GM18870 (cell line): ENCODE results near the gene SWSAP1.
"Not testable (repeated sequence)": the region's sequence is repeated elsewhere in the genome, so short reads cannot be mapped to it uniquely, and the experiment has no call there.

Experiments
- ATAC-seq: cut with Tn5 transposase; IDR thresholded peaks from one replicate; pipeline ENCODE4 v1.9.1; 2021; ENCODE audit warnings: moderate library complexity; ENCODE audit not compliant: unreplicated experiment

SWSAP1 gene, protein sequence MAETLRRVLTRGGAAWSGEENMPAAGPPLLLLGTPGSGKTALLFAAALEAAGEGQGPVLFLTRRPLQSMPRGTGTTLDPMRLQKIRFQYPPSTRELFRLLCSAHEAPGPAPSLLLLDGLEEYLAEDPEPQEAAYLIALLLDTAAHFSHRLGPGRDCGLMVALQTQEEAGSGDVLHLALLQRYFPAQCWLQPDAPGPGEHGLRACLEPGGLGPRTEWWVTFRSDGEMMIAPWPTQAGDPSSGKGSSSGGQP

DNA sequence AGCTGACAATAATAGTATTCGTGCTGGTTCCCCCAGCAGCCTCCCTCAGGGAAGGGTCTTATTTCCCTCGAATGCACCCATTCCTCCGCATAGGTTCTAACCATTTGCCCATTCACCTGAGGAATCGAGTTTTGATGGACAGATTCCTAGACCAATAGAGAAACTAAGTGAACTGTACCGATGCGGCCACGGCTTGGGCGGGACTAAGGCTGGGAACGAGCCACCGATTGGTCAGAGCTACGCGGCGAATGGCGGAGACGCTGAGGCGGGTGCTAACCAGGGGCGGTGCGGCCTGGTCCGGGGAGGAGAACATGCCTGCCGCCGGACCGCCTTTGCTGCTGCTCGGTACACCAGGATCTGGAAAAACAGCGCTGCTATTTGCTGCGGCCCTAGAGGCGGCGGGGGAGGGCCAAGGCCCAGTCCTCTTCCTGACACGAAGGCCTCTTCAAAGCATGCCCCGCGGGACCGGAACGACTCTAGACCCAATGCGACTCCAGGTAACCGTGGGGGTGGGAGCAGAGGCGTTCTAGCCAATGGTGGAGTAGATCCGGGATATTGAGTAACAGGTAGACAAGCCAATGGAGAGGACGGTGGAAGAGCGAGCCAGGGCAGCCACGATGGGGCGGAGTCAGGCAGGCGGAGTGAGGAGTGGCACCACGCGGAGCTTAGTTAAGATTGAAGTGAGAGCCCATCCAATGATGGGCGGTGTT lies at the start of gene SWSAP1:
Gene SWSAP1, plus strand, starts transcription at position 234 of the 710 bp plus-strand sequence. Its CDS starts 15 bp downstream, at position 249.
- peak; percentile 85 for ATAC-seq

DNA sequence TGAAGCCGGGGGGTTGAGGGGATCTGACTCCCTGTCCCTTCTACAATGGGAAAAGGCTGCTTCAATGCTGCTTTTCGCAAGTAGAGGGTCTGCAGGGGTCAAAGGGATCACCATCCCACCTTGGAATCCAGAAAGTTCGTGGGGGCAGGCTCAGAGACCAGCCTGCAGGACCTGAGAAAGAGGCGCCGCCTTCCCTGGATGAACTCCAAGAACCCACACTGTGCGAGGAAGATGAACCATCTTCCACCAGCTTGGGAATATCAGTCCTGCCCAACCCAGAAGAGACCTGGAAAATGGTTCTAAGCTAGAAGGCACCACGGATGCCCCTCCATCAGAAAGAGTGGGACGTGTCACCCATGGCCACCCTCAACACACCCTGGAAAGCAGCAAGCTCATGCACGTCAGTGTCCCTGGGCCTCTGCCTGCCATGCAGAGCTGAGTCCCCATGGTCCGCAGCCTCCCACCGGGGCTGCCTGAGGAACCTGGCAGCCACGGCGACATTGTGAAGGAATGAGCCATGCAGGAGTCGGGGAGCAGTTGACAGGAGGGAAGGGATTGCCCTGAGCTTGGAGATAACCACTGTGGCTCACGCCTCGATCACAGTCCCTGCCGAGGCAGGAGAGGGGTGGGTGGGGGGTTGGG lies 49.6 kb upstream of the SWSAP1 start:
- no peak for ATAC-seq

DNA sequence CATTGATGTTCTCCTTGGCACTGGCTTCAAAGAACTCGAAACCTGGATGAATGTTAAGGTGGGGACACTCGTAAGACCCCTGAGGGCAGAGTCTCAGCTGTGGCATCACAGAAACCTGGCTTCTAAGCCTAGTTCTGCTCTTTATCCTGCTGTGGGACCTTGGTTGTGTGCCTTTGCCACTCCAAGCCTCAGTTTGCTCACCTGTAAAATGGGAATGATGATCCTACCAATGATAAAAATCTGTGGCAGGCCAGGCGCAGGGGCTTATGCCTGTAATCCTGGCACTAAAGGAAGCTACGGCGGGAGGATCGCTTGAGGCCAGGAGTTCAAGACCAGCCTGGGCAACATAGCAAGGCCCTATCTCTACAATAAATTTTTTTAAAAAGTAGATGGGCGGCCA lies 48.9 kb upstream of the SWSAP1 start:
- no peak for ATAC-seq

DNA sequence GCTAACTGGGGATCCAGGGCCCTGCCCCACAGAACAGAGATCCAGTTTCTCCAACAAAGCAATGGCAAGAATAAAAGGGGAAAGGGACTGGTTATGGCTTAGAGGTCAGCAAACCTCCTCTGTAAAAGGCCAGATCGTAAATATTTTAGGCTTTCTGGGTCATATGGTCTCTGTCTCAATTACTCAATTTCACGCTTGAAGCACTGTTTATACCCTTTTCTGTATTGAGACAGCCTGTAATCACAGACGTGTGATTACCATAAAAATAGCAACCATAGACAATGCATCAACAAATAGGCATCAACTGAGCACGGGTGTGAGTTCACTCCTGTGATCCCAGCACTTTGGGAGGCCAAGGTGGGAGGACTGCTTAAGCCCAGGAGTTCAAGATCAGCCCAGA lies 44.3 kb upstream of the SWSAP1 start:
- ATAC-seq: no peak

DNA sequence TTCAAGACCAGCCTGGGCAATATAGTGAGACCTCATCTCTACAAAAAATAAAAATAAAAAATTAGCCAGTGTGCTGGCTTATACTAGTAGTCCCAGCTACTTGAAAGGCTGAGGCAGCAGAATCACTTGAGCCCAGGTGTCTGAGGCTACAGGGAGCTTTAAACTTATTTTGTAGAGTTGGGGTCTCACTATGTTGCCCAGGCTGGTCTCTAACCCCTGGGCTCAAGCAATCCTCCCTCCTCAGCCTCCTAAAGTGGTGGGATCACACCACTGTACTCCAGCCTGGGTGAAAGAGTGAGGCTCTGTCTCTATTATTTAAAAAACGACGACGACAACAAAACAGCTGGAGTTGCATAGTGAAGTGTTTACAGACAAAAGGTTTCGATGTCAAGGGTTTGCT lies 43.0 kb upstream of the SWSAP1 start:
- no peak for ATAC-seq

DNA sequence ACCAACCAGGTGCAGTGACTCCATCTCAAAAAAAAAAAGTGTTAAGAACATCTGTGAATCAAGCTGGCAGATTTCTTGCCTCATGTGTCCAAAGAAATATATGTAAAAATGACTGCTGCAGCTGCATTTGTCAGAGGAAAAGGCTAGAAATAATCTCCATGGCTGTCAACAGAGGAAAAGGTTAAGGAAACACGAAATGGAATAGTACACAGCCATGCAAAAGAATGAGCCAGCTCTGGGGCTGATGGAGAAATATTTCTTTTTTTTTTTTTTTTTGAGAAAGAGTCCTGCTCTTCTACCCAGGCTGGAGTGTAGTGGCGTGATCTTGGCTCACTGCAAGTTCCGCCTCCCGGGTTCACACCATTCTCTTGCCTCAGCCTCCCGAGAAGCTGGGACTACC lies 41.6 kb upstream of the SWSAP1 start:
- no peak for ATAC-seq

DNA sequence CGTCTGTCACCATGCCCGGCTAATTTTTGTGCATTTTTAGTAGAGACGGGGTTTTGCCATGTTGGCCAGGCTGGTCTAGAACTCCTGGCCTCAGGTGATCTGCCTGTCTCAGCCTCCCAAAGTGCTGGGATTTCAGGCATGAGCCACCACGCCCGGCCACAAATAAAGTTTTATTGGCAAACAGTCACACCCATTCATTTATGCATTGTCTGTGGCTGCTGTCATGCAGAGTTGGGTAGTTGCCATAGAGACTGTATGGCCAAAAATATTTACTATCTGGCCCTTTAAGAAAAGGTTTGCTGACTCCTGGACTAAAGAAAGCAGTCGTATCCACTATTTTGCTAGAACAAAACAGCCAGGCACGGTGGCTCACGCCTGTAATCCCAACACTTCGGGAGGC lies 40.6 kb upstream of the SWSAP1 start:
- ATAC-seq: not testable (repeated sequence)

DNA sequence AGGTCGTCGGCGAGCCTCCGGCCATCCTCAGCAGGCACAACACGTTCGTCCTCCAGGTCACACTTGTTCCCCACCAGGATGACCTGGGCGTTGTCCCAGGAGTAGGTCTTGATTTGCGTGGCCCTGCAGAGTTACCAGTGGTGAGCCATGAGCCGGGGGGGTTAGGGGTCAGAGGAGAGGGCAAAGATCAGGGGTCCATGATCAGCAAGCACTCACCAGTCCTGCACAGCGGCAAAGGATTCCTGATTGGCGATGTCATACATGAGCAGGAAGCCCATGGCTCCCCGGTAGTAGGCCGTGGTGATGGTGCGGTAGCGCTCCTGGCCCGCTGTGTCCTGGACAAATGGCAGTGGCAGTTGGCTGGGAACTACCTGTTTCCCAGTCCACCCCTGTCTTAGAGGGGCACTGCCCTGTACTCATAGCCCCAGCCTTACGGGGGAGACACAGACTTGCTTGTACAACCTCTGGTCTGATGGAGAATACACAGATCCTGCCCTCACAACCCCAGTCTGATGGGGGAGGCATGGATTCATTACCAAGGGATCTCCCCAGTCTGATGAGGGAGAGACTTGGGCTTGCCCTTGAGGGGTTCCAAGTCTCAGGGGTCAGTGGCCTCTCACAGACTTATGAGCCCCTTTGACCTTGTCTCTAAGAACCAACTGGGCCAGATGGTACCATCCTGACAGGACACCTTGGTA lies 38.9 kb upstream of the SWSAP1 start:
- no peak for ATAC-seq

DNA sequence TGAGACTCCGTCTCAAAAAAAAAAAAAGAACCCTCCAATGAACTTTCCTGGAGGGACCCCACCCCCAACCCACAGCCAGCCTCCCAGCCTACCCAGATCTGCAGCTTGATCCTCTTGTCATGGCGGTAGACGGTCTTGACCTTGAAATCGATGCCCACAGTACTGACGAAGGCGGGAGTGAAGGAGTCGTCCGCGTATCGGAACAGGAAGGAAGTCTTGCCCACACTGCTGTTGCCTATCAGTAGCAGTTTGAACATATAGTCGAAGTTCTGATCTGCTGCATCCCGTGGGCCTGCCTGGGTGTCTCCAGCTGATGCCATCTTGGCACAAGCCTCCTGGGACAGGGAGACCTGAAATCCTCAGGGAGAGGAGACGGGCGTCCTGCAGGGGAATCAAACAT lies 37.4 kb upstream of the SWSAP1 start:
- ATAC-seq: no peak

DNA sequence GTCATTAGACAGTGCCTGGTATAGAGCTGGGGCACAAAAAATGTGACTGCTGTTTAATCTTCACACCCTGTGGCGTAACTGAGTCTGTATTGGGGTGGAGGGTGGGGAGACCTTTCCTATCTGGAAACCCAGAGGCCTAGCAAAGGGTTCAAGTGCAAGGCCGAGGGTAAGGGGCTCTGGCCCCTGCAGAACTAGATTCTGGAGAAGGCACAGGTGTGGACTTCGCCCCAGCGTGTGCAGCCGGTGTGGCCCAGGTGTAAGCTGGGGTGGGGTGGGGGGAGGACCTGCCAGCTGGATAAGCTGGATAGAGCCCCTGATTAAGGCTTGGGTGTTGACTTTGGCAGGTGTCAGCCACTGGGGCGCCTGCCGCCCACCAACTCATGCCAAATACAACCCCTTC lies 36.3 kb upstream of the SWSAP1 start:
- no peak for ATAC-seq

DNA sequence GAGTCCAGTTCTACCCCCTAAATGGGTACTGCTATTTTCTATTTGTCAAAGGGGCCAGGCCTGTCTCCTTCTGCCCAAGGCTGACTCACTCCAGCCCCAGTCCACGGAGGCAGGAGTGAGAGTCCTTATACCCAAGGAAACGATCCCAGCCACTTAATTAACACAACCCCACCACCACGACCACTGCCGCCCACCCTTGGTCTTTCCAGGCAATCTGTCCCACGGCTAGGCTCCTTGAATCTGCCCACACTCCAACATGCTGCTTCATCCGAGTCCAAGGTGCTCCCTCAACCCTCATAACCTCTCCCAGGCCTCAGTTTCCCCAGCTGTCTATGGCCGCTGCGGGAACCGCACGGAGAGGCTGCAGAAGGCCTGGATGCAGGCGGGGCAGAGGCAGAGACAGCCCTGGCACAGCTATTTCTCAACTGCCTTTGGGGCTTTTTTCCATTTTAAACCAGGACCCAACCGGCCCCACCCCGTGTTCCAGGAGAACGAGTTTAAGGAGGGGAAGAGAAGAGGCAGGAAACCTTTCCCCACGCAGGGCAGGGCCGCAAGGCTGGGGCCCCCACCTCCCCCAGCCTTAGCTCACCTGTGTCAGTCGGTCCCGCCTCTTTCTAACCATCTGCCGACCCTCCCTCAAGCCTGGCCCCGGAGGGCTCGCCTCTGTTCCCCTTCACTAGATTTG lies 35.8 kb upstream of the SWSAP1 start:
- no peak for ATAC-seq

DNA sequence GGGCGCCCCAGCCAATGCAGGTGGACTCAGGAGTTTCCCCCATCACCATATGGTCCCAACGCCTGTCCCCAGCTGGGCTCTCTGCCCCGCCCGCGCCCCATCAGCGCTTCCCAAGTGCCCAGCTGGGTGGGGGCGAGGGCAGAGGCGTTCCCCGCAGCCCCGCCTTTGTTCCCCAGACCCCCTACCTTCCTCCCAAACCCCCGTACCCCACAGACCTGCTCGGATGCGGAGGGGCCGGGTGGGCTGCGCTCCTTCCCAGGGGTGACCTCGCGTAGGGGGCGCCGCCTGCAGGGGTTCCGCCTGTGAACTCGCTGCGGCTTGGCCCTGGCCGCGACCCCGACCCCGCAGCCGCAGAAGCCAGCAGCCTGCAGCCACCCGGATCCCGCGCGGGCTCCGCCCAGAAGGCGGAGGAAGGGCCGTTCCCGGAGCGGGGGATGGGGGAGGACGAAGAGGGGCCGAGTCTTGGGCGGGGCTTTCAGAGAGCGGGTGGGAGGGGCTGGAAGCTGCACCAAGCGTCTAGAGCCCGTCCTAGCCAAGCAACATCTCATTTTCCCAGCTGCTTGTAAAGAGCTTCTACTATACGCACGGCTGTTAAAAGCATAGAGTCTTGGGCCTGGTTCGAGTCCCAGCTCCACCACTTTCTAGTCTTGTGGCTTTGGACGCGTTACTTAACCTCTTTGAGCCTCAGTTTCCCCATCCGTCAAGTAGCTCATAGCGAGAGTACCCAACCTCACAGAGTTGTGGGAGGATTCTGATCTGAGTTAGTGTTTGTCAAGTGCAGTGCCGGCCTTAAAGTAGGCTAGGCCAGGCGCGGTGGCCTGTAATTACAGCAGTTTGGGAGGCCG lies 35.0 kb upstream of the SWSAP1 start, which contains the start of gene RAB3D:
Gene RAB3D, minus strand, starts transcription at position 404 of the 845 bp plus-strand sequence. CDS start 2,258 bp downstream, outside the sequence.
- ATAC-seq: no peak

DNA sequence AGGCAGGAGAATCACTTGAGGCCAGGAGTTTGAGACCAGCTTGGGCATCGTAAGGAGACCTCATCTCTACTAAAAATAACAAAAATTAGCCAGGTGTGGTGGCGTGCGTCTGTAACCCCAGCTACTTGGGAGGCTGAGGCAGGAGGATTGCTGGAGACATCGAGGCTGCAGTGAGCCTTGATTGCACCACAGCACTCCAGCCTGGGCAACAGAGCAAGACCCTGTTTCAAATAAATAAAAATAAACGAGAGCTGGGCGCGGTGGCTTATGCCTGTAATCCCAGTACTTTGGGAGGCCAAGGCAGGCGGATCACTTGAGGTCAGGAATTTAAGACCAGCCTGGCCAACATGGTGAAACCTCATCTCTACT lies 34.4 kb upstream of the SWSAP1 start:
- ATAC-seq: not testable (repeated sequence)

DNA sequence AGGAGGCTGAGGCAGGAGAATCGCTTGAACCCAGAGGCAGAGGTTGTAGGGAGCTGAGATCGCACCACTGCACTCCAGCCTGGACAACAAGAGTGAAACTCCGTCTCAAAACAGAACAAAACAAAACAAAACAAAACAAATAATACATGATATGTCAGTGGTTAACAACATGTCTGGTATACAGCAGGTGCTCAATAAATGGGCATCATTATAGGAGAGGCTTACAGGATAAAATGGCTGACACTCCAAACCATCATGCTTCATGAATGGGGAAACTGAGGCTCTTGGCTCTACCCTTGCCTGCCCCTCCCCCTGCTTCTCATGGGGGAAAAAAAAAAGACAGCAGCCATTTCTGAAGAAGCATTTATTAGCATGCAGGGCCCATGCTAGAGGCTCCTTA lies 32.0 kb upstream of the SWSAP1 start:
- ATAC-seq: no peak

DNA sequence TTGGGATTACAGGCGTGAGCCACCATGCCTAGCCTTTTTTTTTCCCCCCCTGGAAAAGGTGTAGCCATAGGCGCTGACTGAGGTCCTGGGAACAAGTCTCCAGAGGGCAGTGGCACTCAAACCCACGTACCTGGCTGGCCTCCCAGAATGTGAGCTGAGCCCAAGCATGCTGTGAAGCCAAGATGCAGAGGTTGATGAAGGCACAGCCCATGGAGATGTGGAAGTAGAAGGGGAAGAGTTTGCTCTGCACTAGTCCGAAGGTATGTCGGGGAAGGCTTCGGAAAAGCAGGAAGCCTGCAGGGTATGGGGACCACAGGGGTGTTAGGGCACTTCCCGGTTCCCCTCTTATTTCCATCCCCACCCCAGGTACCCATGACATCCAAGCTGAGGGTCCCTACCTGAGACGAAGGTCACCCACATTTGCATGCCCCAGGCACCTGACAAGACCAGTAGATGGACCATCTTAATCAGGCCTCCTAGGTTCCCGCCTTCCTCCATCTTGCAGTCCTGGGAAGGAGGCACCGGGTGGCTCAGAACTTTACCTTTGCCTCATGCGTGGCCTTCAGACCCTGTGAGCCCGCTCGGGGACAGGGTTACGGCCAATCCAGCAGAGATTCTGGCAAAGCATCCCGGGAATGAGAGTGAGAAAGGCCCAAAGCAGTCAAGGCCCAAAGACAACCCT lies 29.2 kb upstream of the SWSAP1 start:
- no peak for ATAC-seq

DNA sequence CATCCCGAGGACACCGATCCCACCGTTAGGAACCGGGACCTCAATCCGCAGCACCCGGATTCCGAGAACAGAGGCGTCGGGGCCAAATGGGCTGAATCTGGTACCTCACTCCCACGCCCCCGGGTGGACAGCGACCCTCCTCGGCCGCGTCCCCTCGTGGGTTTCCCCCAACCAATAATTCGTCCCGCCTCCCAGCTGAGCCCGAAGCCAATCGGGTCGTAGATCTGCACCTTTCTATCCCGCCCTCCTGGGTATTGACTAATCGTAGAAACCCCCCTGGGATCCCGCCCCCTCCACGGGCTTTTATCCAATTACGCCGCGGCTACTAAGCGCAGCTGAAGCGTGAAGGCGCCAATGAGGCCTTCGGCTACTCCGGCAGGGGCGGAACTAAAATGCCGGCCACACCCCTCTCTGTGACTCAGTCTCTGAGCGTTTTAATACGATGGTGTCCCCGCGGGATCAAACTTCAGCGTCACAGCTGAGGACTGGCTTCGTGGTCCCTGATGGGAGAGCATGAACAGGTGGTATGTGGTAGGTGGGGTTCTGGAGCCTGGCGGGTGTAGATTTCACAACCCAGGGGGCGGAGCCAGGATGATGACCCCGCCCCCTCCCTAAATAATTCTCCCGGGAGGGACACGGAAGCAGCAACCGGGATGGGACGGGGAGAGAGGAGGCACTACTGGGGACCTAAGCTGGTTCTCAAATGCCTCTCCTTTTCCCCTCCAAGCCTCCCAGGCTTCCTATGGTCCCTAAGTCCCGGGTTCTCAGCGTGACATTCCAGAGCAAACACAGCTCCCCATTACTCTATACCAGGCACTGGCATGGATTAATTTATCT lies 28.1 kb upstream of the SWSAP1 start, which contains the start of the genes CCDC159 and TMEM205:
Gene CCDC159, plus strand, starts transcription at position 416 of the 837 bp plus-strand sequence. Its CDS starts 88 bp downstream, at position 504.
Gene TMEM205, minus strand, starts transcription at position 165 of the 837 bp plus-strand sequence. CDS start 649 bp downstream, outside the sequence.
- peak; percentile 80 for ATAC-seq

DNA sequence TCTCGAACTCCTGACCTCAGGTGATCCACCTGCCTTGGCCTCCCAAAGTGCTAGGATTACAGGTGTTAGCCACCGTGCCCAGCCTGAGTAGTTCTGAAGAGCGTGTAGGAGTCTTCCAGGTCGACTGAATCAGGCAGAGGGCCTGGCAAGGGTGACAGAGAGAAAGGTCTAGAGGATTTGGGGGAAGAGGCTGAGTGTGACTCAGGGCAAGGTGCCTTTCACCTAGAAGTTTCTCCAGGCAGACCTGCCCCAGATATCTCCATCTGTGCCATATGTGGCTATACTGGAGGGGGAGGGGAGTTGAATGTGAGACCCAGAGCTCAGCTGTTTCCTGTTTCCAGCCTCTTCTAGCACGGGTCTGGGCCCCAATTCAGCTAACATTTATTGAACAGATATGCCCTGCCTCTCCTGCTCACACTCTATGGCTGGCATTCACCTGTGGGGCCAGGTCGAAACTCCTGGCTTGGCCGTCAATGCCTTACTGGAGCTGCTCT lies 26.9 kb upstream of the SWSAP1 start:
- ATAC-seq: no peak

DNA sequence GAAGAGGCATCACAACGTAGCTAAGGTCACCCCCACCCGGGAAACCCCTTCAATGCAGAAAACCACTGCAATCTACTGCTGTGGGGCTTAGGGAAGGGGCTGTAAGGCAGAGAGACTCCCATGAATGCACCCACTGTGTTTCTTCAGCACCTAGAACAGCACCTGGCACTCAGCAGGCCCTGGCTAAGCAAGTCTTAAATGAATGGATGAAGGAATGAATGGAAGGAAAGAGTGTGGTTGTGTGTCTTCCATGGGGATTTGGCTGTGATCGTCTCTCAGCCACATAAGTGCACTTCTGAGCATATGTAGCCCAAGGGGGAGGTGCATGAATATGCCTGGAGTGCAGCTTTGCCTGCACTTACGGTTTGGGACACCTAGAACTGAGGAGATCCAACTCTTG lies 25.3 kb upstream of the SWSAP1 start:
- ATAC-seq: no peak
